ENCODE data around the gene ZP4. TPM values are rescaled to one million over a fixed set of nuclear protein-coding genes. Genes with fewer than 3 reads are reported as not detected.
"Not testable (repeated sequence)": the region's sequence is repeated elsewhere in the genome, so short reads cannot be mapped to it uniquely, and the experiment has no call there.

Gene ZP4
- total RNA-seq, 1 experiment from 2014 or later, result not detected

GRCh38 chr1:237851210-237851845, 39.4 kb downstream of the ZP4 start:
- Histone ChIP-seq H2BK5ac (ENCODE audit: insufficient read length, low read length) (no peak overlapping the region), H3T11ph (ENCODE audit: low read length) (no peak overlapping the region), H2AK5ac (ENCODE audit: insufficient read length, low read length) (no peak overlapping the region), H3K9ac (ENCODE audit: extremely low read depth, insufficient read length, low read length) (no peak overlapping the region), H4K5ac (ENCODE audit: insufficient read length, low read depth, low read length) (no peak overlapping the region), H3K79me2 (ENCODE audit: insufficient read depth, low read length) (no peaks in the 10 kb centered on the region), H3K14ac (ENCODE audit: insufficient read depth, low read length) (no peak overlapping the region), H3K18ac (ENCODE audit: insufficient read length, low read depth, low read length) (no peak overlapping the region), H2AFZ (ENCODE audit: low read length) (peak overlapping the region; percentile 67), H3K27me3 (ENCODE audit: insufficient read depth, low read length) (no peaks in the 10 kb centered on the region), H3K23me2 (ENCODE audit: insufficient read length, low read depth, low read length, poor library complexity, severe bottlenecking) (no peaks in the 10 kb centered on the region), H2BK20ac (ENCODE audit: low read depth, low read length, poor library complexity, severe bottlenecking) (no peak overlapping the region), H2BK120ac (ENCODE audit: low read depth, low read length, poor library complexity, severe bottlenecking) (no peak overlapping the region), H3K56ac (ENCODE audit: insufficient read length, low read depth, low read length) (no peak overlapping the region), H3K4ac (ENCODE audit: low read depth, low read length) (no peak overlapping the region), H3K4me1 (ENCODE audit: insufficient read depth, low read length) (no peaks in the 10 kb centered on the region), H2BK12ac (ENCODE audit: insufficient read length, low read depth, low read length) (no peak overlapping the region), H4K8ac (replicated peaks; ENCODE audit: insufficient read length, low read depth, low read length) (no peak overlapping the region), H2BK15ac (ENCODE audit: low read depth, low read length) (no peak overlapping the region), H3K4me2 (ENCODE audit: insufficient read depth, insufficient read length, low read length) (no peak overlapping the region), H3K9me3 (ENCODE audit: control insufficient read depth, low read depth, low read length) (no peaks in the 10 kb centered on the region), H3K23ac (ENCODE audit: insufficient read length, low read depth, low read length) (no peak overlapping the region), H4K20me1 (ENCODE audit: control insufficient read depth, insufficient read depth, insufficient read length) (no peaks in the 10 kb centered on the region), H3K27ac (ENCODE audit: insufficient read length, low read depth, low read length) (no peak overlapping the region), H3K79me1 (ENCODE audit: insufficient read depth, low read depth, low read length, poor library complexity, severe bottlenecking) (no peaks in the 10 kb centered on the region), H4K91ac (ENCODE audit: insufficient read length, low read depth, low read length) (no peak overlapping the region)
- peak; percentile 93 for TF ChIP-seq CTCF (conservative IDR thresholded peaks at IDR 0.05)
- no peaks in the 10 kb centered on the region for H3K27me3 Mint-ChIP-seq (ENCODE audit: low read depth)
- H3K36me3 Mint-ChIP-seq (ENCODE audit: insufficient read depth in 1 of 3, low read depth in 3 of 3), result peaks cover 0 to 5% (median 3%) of the 10 kb centered on the region in 3 experiments; a peak in 3 of 7 replicates
- H3K9me3 Mint-ChIP-seq, result peaks cover 0 to 2% of the 10 kb centered on the region in 2 experiments; a peak in 1 of 5 replicates
- H3K4me3 Mint-ChIP-seq, result no peak overlapping the region
- WGBS (ENCODE audit: extremely low coverage, insufficient read length, low lambda C conversion rate), result no CpG with 5 or more reads among the region's 6 CpGs
- peaks cover 8 to 10% of the 10 kb centered on the region in 2 experiments; a peak in 2 of 4 replicates for H3K4me1 Mint-ChIP-seq
- peak; percentile 71 for DNase-seq
- H3K27ac Mint-ChIP-seq, result no peak overlapping the region

DNA sequence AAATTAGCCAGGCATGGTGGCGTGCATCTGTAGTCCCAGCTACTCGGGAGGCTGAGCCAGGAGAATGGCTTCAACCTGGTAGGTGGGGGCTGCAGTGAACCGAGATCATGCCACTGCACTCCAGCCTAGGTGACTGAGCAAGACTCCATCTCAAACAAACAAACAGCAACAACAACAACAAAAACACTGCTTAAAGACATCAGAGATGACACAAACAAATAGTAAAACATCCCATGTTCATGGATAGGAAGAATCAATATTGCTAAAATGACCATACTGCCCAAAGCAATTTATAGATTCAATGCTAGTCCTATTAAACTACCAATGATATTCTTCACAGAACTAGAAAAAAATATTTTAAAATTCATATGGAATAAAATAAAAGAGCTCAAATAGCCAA, 47.2 kb downstream of the ZP4 start:
- not testable (repeated sequence) for H3K4me1 Mint-ChIP-seq; H3K4me3 Mint-ChIP-seq; H3K79me2 ChIP-seq (ENCODE audit: insufficient read depth, low read length); H3K23me2 ChIP-seq (ENCODE audit: insufficient read length, low read depth, low read length, poor library complexity, severe bottlenecking); H3K27ac Mint-ChIP-seq; H2BK120ac ChIP-seq (ENCODE audit: low read depth, low read length, poor library complexity, severe bottlenecking); H3K36me3 Mint-ChIP-seq (ENCODE audit: insufficient read depth in 1 of 3, low read depth in 3 of 3); H3K23ac ChIP-seq (ENCODE audit: insufficient read length, low read depth, low read length); DNase-seq; H3K56ac ChIP-seq (ENCODE audit: insufficient read length, low read depth, low read length); H4K91ac ChIP-seq (ENCODE audit: insufficient read length, low read depth, low read length); H3K27ac ChIP-seq (ENCODE audit: insufficient read length, low read depth, low read length); H2BK15ac ChIP-seq (ENCODE audit: low read depth, low read length); H2AK5ac ChIP-seq (ENCODE audit: insufficient read length, low read length); H2BK5ac ChIP-seq (ENCODE audit: insufficient read length, low read length); H3K9ac ChIP-seq (ENCODE audit: extremely low read depth, insufficient read length, low read length); H3K4me1 ChIP-seq (ENCODE audit: insufficient read depth, low read length); H3T11ph ChIP-seq (ENCODE audit: low read length); H3K4me2 ChIP-seq (ENCODE audit: insufficient read depth, insufficient read length, low read length); H4K20me1 ChIP-seq (ENCODE audit: control insufficient read depth, insufficient read depth, insufficient read length); H3K18ac ChIP-seq (ENCODE audit: insufficient read length, low read depth, low read length); H3K79me1 ChIP-seq (ENCODE audit: insufficient read depth, low read depth, low read length, poor library complexity, severe bottlenecking); H2BK12ac ChIP-seq (ENCODE audit: insufficient read length, low read depth, low read length); H3K9me3 ChIP-seq (ENCODE audit: control insufficient read depth, low read depth, low read length); H3K27me3 ChIP-seq (ENCODE audit: insufficient read depth, low read length); H3K4ac ChIP-seq (ENCODE audit: low read depth, low read length); H4K8ac ChIP-seq (replicated peaks; ENCODE audit: insufficient read length, low read depth, low read length); H3K27me3 Mint-ChIP-seq (ENCODE audit: low read depth); H2BK20ac ChIP-seq (ENCODE audit: low read depth, low read length, poor library complexity, severe bottlenecking); H4K5ac ChIP-seq (ENCODE audit: insufficient read length, low read depth, low read length); H3K14ac ChIP-seq (ENCODE audit: insufficient read depth, low read length); H2AFZ ChIP-seq (ENCODE audit: low read length); H3K9me3 Mint-ChIP-seq
- WGBS (ENCODE audit: extremely low coverage, insufficient read length, low lambda C conversion rate), result no CpG with 5 or more reads among the region's 3 CpGs

All from H9 (cell line).